SJSA1 (cell line): ENCODE data around the gene KLHL17. TPM values are rescaled to one million over a fixed set of nuclear protein-coding genes. Genes with fewer than 3 reads are reported as not detected.

Experiments used
- DNase-seq, 2 experiments: peaks; one replicate each; pipeline ENCODE4 v3.0.0-alpha.2; 2015 to 2020; ENCODE audit warnings: low spot score in 2 of 2, low read depth in 1 of 2
- H3K27ac ChIP-seq: fragments of 250-450 bp; sonication (Bioruptor Pico); 2 replicates; pipeline ENCODE4 v1.5.1; 2020; ENCODE audit warnings: mild to moderate bottlenecking, moderate library complexity
- H3K27me3 ChIP-seq: fragments of 250-450 bp; sonication (Bioruptor Pico); replicated peaks from 2 replicates; pipeline ENCODE4 v1.5.1; 2020; ENCODE audit warnings: mild to moderate bottlenecking, moderate library complexity
- H3K36me3 ChIP-seq: fragments of 250-450 bp; sonication (Bioruptor Pico); 2 replicates; pipeline ENCODE4 v1.5.1; 2020; ENCODE audit warnings: mild to moderate bottlenecking
- H3K4me1 ChIP-seq: fragments of 250-450 bp; sonication (Bioruptor Pico); replicated peaks from 2 replicates; pipeline ENCODE4 v1.6.1; 2021; ENCODE audit warnings: mild to moderate bottlenecking
- H3K4me3 ChIP-seq: fragments of 250-450 bp; sonication (Bioruptor Pico); 2 replicates; pipeline ENCODE4 v1.5.1; 2020; ENCODE audit warnings: mild to moderate bottlenecking
- H3K9me3 ChIP-seq: fragments of 250-450 bp; sonication (Bioruptor Pico); replicated peaks from 2 replicates; pipeline ENCODE4 v1.5.1; 2020; ENCODE audit warnings: mild to moderate bottlenecking
- total RNA-seq: library from RNA; depleted of rRNA; stranded (reverse); fragments of >200 nt; shearing (Covaris generic); gene quantifications from 2 replicates; pipeline ENCODE4 v1.2.3, GENCODE V29; 2014

KLHL17 gene
- total RNA-seq, 1 experiment from 2014 or later = 7.2 TPM

DNA sequence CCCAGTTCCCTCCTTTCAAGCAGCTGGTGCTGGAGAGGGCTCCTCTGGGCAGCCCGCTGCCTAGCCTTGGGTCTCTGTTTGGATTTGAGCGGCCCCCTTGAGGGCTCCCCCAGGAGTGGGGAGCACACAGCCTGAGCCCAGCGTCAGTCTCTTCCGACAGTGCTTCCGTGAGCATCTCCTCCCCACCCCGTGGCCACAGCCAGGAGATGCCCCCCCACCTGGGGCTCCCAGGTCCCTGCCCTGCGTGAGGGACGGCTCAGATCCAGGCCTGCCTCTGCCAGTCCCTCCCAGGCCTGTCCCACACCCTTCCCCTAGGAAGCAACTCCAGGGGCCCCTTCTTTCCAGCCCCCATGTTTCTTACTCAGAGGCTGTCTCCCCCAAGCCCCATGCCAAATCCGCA, 33.1 kb upstream of the KLHL17 start:
- Histone ChIP-seq H3K4me1 (peaks cover 35% of the 10 kb centered on the region), H3K27ac (no peak overlapping the region), H3K36me3 (peaks cover 77% of the 10 kb centered on the region), H3K4me3 (no peak overlapping the region), H3K9me3 (no peaks in the 10 kb centered on the region; the same call in 1 of the 2 replicates), H3K27me3 (no peaks in the 10 kb centered on the region)
- DNase-seq = no peak

DNA sequence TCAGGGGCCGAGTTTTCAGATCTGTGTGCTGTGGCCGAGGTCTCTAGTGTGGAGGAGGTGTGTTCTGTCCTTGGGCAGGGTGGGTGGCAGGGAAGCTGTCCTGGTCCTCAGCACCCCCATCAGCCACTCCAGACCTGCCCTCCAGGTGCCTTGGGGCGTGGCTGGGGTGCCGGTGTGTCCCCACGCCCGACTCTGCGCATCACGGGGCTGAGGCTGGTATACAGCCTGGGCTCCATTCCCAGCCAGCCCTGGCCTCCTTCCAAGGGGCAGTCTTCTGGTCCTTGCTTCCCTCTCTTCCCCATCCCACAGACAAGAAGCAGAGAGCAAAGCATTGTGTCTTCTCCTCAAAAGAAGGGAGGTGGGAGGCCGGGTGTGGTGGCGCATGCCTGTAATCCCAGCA, 32.6 kb upstream of the KLHL17 start:
- H3K27me3 ChIP-seq = no peaks in the 10 kb centered on the region
- H3K4me1 ChIP-seq = peaks cover 34% of the 10 kb centered on the region
- no peak overlapping the region for H3K27ac ChIP-seq
- DNase-seq = no peak
- no peak overlapping the region for H3K4me3 ChIP-seq
- H3K9me3 ChIP-seq = no peaks in the 10 kb centered on the region; the same call in 1 of the 2 replicates
- H3K36me3 ChIP-seq = peaks cover 71% of the 10 kb centered on the region

DNA sequence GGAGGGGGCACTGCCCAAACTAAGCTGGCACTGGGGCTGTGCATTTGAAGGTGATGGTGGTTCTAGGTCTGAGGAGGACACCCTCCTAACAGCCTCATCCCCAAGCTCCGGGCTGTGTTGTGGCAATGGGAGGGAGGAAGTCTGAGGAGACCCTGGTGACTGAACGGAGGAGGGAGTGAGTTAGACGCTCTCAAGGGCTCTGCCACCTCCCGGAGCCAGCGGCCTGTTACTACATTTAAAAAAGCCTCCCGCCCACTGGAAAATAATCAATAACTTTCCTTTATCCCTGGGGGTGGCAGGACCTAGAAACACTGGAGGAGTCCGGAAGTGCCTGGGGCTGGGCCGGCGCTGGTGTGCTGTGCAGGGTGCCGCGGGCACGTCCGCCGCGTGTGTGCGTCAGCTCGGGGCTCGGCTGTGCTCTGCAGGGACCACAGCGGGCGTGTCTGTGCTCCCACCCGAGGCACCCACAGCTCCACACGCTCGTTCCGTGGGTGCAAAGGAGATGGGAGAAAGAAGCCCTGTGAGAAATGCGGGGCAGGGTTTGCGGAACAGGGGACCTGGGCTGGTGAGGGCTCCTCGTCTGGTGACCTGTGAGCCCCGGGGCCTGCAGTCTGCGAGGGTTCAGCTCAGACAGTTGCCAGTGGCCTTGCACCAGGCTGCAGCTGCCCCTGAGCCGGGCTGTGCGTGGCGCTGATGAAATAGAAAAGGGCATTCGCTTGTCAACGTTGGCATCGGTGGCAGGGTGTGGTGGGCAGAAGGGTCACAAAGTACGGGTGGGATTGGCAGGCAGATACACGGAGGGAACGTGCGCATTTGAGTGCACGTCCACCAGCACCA, 31.3 kb upstream of the KLHL17 start:
- Histone ChIP-seq H3K27me3 (no peaks in the 10 kb centered on the region), H3K9me3 (no peaks in the 10 kb centered on the region; the same call in 1 of the 2 replicates), H3K36me3 (peaks cover 68% of the 10 kb centered on the region), H3K4me3 (no peak overlapping the region), H3K4me1 (peaks cover 21% of the 10 kb centered on the region), H3K27ac (no peak overlapping the region)
- no peak for DNase-seq

DNA sequence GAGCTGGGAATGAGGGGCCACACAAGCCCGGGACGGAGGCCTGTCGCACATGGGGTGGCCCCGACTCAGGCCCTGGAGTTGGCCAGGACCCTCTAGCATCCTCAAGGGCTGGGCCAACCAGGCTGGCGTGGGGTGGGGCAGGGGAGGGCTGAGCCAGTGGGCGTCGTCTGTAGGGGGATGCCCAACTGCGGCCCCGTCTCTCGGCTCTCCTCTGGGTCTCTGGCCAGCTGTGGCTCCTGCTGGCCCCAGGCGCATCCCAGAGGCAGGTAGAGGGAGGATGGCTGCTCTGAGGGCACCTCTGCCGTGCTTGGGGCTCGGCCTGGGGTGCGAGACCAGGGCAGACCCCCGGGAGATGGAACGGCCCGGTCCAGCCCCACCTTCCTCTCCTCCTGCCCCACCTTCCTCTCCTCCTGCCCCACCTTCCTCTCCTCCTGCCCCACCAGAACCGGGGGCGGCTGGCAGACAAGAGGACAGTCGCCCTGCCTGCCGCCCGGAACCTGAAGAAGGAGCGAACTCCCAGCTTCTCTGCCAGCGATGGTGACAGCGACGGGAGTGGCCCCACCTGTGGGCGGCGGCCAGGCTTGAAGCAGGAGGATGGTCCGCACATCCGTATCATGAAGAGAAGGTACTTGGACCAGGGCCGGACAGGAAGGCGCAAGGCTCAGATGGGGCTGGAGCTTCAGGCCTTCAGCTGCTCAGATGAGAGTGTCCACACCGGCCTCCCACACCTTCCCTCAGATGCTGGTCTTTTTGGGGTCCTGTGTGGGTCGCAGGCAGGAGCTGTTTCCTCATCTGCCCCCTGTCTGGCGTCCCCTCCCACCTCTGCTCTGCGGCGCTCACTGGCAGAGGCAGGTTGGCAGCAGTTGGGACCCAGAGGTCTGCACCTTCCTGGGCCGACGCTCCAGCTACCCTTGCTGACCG, 30.4 kb upstream of the KLHL17 start:
- Histone ChIP-seq H3K27ac (no peak overlapping the region), H3K4me1 (peaks cover 16% of the 10 kb centered on the region), H3K4me3 (no peak overlapping the region), H3K9me3 (no peaks in the 10 kb centered on the region), H3K27me3 (no peaks in the 10 kb centered on the region), H3K36me3 (peaks cover 59% of the 10 kb centered on the region)
- no peak for DNase-seq

DNA sequence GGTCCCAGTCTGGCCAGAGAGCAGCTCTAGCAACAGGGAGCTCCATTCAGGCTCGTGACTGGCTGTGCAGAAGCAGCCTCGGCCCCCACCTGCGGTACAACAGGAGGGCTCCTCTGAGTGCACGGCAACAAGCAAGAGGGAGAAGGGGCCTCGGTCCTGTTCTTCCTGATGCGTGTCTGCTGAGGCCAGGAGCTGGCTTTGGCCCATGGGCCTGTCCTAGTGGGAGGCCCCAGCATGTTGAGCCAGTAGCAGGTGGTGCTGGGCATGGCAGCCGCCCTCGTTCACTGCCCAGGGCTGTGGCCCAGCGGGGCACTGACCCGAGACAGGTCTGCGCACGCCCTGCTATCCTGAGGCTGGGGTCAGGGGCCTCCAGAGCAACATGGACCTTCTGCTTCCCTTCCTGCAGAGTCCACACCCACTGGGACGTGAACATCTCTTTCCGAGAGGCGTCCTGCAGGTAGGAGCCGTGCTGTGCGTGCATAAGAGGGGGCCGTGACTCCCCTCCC, 29.7 kb upstream of the KLHL17 start:
- H3K9me3 ChIP-seq = no peaks in the 10 kb centered on the region
- H3K4me1 ChIP-seq = peaks cover 19% of the 10 kb centered on the region
- no peaks in the 10 kb centered on the region for H3K27me3 ChIP-seq
- H3K36me3 ChIP-seq = peaks cover 58% of the 10 kb centered on the region
- no peak for DNase-seq
- no peak overlapping the region for H3K4me3 ChIP-seq
- no peak overlapping the region for H3K27ac ChIP-seq

DNA sequence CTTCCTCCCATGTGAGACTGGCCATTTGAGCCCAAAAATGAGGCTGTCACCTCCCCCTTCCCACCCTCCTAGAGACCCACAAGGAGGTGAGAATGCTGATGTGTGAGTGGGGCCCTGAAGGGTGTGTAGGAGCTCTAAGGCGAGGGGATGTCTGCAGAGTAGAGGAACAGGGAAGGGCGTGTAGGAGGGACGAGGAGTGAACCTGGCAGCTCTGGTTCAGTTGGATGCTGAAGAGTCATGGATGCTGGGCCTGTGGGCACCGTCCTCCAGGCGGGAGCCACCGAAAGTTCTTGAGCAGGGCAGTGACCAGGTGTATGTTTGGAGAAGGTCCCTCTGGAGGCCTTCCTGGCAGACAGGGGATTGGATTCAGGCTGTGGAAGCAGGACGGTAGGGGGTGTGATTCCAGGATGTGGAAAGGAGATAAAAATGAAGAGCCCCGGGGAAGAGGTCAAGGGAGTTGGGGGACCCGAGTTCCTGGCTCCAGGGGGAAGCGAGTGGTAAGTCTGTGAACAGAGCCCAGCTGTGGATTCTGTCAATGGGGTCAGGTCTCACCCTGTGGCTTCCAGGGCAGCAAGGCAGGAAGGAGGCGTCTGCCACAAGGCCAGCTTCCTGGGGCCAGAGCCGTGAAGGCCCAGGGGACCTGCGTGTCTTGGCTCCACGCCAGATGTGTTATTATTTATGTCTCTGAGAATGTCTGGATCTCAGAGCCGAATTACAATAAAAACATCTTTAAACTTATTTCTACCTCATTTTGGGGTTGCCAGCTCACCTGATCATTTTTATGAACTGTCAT, 28.8 kb upstream of the KLHL17 start:
- H3K9me3 ChIP-seq = no peaks in the 10 kb centered on the region
- DNase-seq = no peak

DNA sequence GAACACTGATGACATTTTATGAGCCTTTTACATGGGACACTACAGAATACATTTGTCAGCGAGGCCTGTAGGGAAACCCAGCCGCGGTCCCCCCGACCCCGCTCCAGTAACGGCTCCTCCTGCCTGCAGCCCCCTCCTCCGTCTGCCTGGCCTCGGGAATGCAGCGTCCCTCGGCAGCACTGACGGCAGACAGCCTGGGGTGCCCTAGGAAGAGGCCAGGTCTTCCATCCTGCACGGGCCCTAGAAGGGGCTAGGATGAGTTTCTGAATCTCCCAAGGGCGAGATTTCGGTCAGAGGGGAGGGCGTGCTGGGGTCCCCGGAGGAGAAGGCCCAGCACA, 28.2 kb upstream of the KLHL17 start:
- Histone ChIP-seq H3K9me3 (no peaks in the 10 kb centered on the region), H3K4me3 (no peak overlapping the region), H3K36me3 (peaks cover 50% of the 10 kb centered on the region), H3K27ac (no peak overlapping the region), H3K27me3 (no peaks in the 10 kb centered on the region), H3K4me1 (peaks cover 20% of the 10 kb centered on the region)
- DNase-seq = no peak

More for the DNA sequence above, 28.8 kb upstream of the KLHL17 start:
- H3K27ac ChIP-seq = no peak overlapping the region
- peaks cover 51% of the 10 kb centered on the region for H3K36me3 ChIP-seq
- no peak overlapping the region for H3K4me3 ChIP-seq
- H3K4me1 ChIP-seq = peaks cover 17% of the 10 kb centered on the region
- H3K27me3 ChIP-seq = no peaks in the 10 kb centered on the region

DNA sequence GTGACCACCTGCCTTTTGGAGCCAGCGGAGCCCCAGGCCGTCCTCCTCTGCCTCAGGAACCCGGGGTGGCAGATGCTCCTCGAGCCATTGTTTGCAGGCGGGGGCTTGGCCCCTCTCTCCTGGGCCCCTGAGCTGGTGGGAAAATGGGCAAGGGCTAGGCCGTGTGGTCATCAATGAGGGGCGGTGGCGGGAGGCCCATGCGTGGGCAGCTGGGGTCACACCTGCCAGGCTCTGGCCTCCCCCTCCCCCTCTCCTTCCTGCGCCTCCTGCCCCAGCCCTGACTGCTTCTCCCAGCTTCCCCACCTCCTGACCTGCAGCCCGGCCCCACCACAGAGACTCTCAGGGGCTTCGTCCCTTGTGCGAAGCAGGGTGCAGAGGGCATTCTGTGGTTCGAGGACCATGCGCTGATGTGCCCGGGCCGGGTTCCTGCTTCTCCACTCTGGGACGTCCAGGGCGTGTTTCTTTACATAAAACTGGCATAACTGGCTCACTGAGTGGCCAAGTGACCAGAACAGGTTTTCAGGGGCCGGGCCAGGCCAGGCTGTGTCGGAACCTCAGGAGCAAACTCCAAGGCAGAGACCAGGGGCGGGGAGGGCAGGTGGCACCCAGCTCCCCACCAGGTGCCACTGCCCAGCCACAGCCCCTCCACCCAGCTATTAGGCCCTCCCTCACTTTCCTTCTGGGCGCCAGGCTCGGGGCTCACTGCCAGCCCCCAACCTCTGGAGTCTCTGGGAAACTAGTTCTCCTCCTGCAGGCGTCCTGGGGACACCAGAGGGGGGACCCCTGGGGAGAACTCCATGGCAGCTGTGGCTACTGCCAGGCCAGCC, 27.4 kb upstream of the KLHL17 start:
- no peak overlapping the region for H3K4me3 ChIP-seq
- peaks cover 46% of the 10 kb centered on the region for H3K36me3 ChIP-seq
- peaks cover 27% of the 10 kb centered on the region for H3K4me1 ChIP-seq
- no peaks in the 10 kb centered on the region for H3K9me3 ChIP-seq
- H3K27ac ChIP-seq = no peak overlapping the region
- no peak for DNase-seq
- H3K27me3 ChIP-seq = no peaks in the 10 kb centered on the region

DNA sequence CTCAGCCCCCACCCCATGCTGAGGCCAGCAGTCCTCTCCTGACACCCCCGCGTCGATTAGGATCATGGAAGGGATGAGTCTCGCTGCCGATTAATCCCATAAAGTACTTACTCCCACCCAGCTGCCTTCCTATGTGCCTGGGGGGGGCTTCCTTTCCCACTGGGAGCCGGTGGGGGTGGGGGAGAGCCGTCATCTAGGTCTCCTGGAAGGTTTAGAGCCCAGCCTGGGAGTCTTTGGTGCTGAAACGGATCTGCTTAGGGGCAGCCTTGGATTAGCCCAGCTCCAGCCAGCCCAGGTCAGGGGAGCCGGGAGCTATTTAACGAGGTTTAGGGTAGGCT, 26.8 kb upstream of the KLHL17 start:
- Histone ChIP-seq H3K9me3 (no peaks in the 10 kb centered on the region), H3K27me3 (no peaks in the 10 kb centered on the region), H3K36me3 (peaks cover 42% of the 10 kb centered on the region), H3K4me3 (no peak overlapping the region), H3K4me1 (peaks cover 32% of the 10 kb centered on the region), H3K27ac (no peak overlapping the region)
- no peak for DNase-seq

DNA sequence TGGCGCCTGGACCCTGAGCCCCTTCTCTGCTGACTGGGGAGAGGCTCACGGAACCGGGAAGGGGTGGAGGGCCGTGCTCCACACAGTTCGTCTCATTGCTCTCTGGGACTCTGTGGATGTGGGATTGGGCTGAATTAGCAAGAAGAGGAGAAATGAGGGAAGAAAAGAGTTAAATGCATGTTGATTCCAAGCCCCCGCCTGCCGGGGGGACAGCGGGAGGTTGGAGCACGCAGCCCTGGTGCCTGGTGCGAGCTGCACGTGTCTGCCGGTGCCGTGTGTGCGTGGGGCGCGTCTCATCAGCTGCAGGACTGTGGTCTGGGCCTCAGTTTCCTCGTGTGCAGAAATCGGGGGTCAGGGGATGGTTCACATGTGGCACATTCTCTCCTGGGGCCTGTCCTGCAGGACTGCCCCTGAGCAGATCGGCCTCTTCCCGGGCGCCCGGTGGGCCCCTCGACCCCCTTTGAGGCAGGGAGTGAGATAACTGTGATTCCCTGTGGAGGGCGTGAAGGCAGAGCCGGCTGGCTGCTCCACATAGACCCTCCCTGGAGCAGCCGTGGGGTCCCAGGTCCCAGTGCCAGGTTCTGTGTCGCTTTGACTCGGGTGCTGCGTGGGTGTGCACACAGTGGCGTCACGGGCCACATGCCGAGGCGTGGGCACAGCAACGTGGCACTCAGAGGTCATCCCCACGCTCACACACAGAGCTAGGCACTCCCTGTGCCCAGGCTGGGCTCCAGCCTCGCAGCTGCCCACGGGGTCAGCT, 25.2 kb upstream of the KLHL17 start:
- Histone ChIP-seq H3K9me3 (no peaks in the 10 kb centered on the region), H3K4me1 (peaks cover 47% of the 10 kb centered on the region), H3K4me3 (no peak overlapping the region), H3K27me3 (no peaks in the 10 kb centered on the region), H3K36me3 (peaks cover 47% of the 10 kb centered on the region), H3K27ac (no peak overlapping the region)
- no peak for DNase-seq

DNA sequence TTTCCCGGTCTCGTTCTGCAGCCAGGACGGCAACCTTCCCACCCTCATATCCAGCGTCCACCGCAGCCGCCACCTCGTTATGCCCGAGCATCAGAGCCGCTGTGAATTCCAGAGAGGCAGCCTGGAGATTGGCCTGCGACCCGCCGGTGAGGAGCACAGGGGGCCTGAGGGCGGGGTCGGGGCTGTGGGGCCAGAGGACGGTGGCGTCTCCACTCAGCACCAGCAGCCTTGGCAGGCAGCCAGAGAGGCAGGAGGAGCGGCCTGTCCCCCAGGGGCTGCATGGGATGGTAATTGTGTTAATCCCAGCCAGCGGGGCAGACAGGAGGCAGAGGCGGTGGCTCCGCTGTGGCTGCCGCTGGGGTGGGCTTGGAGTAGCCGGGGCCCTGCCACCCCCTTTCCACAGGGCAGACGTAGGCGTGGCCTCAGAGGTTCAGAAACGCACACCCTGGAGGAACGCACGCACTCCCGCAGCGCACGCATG, 24.6 kb upstream of the KLHL17 start:
- no peaks in the 10 kb centered on the region for H3K27me3 ChIP-seq
- H3K9me3 ChIP-seq = peaks cover 4% of the 10 kb centered on the region
- peaks cover 52% of the 10 kb centered on the region for H3K4me1 ChIP-seq
- no peak overlapping the region for H3K27ac ChIP-seq
- peaks cover 46% of the 10 kb centered on the region for H3K36me3 ChIP-seq
- peak; percentile 77 to 93 for DNase-seq
- no peak overlapping the region for H3K4me3 ChIP-seq
